Measurements from ENCODE around the gene SPINT2.
"Not testable (repeated sequence)": the region's sequence is repeated elsewhere in the genome, so short reads cannot be mapped to it uniquely, and the experiment has no call there.

SPINT2 gene

DNA sequence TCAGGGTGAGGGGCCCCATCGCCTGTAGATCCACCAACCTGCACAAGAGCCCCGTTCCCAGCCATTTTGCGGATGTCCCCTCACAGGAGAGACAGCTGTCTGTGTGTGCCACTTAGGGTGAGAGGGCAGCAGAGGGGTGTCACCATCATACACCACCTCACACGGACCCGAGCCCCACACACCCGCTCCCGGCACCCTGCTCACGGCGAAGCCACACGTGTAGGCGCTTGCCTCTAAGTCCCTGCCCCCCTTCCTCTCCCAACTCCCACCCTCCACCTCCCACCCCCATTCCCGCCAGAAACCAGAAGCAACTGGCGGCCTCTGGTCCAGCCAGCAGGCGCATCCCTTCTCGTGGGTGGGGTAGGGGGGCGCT, 36.4 kb upstream of the SPINT2 start:
- in situ Hi-C loops (cut with MboI; ENCODE audit: low pct_unique_long_range_greater_than_20kb, low sequenced_read_pairs, unreplicated experiment): no loop called here
- DNase-seq (ENCODE audit: low spot score): no peak
- TF ChIP-seq, protein P1, sequence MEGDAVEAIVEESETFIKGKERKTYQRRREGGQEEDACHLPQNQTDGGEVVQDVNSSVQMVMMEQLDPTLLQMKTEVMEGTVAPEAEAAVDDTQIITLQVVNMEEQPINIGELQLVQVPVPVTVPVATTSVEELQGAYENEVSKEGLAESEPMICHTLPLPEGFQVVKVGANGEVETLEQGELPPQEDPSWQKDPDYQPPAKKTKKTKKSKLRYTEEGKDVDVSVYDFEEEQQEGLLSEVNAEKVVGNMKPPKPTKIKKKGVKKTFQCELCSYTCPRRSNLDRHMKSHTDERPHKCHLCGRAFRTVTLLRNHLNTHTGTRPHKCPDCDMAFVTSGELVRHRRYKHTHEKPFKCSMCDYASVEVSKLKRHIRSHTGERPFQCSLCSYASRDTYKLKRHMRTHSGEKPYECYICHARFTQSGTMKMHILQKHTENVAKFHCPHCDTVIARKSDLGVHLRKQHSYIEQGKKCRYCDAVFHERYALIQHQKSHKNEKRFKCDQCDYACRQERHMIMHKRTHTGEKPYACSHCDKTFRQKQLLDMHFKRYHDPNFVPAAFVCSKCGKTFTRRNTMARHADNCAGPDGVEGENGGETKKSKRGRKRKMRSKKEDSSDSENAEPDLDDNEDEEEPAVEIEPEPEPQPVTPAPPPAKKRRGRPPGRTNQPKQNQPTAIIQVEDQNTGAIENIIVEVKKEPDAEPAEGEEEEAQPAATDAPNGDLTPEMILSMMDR (IDR thresholded peaks at IDR 0.05; ENCODE audit: extremely low read depth, insufficient read depth, missing control alignments): no peak

GRCh38 chr19:38228491-38229439, 35.6 kb upstream of the SPINT2 start:
- in situ Hi-C loops (cut with MboI; ENCODE audit: low pct_unique_long_range_greater_than_20kb, low sequenced_read_pairs, unreplicated experiment): no loop called here
- no peak for DNase-seq (ENCODE audit: low spot score)
- TF ChIP-seq, protein P1 (IDR thresholded peaks at IDR 0.05; ENCODE audit: extremely low read depth, insufficient read depth, missing control alignments): no peak

- TF ChIP-seq, protein P1 (IDR thresholded peaks at IDR 0.05; ENCODE audit: extremely low read depth, insufficient read depth, missing control alignments): no peak
- in situ Hi-C loops (cut with MboI; ENCODE audit: low pct_unique_long_range_greater_than_20kb, low sequenced_read_pairs, unreplicated experiment): loop anchor here (10.0 kb wide), 1 partner anchor 95 kb away; no protein-coding TSS in a partner anchor
- DNase-seq (ENCODE audit: low spot score): peak; percentile 94
These were observed 34.7 kb upstream of the SPINT2 start for GRCh38 chr19:38229585-38230073.

DNA sequence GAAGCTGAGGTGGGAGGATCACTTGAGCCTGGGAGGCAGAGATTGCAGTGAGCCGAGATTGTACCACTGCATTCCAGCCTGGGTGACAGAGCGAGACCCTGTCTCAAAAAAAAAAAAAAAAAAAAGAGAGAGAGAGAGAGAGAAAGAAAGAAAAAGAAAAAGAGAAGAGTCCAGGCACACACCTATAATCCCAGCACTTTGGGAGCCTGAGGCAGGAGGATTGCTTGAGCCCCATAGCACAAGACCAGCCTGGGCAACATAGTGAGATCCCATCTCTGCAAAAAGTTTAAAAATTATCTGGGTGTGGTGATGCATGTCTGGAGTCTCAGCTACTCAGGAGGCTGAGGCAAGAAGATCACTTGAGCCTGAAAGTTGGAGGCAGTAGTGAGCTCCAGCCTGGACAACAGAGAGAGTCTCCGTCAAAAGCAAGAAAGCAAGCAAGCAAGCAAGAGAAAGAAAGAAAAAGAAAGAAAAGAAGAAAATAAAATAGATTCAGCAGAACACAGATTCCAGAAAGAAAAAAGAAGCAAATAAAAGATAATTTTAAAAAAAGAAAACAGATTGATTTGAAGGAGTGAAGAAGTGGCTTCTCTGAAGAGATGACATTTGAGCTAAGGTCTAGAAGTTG, 33.8 kb upstream of the SPINT2 start:
- in situ Hi-C loops (cut with MboI; ENCODE audit: low pct_unique_long_range_greater_than_20kb, low sequenced_read_pairs, unreplicated experiment): loop anchor here (10.0 kb wide), 1 partner anchor 94 kb away; no protein-coding TSS in a partner anchor
- not testable (repeated sequence) for DNase-seq (ENCODE audit: low spot score)

DNA sequence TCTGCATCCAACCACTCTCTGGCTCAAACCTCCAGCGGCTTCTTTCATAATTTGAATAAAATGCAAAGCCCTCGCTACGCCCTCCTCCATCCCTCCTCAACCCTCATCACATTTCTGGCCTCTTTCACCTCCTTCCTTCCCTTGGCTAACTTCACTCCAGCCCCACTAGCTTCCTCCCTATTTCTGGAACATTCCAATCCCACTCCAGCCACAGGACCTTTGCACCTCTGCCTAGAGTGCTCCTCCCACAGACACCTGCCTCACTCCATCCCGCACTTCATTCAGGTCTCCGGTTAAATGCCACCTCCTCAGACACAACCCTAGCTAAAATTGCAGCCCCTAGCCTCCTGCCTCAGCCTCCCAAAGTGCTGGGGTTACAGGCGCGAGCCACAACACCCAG, 32.5 kb upstream of the SPINT2 start:
- TF ChIP-seq, protein P1 (IDR thresholded peaks at IDR 0.05; ENCODE audit: extremely low read depth, insufficient read depth, missing control alignments): no peak
- no peak for DNase-seq (ENCODE audit: low spot score)
- in situ Hi-C loops (cut with MboI; ENCODE audit: low pct_unique_long_range_greater_than_20kb, low sequenced_read_pairs, unreplicated experiment): loop anchor here (10.0 kb wide), 1 partner anchor 93 kb away; no protein-coding TSS in a partner anchor

GRCh38 chr19:38233740-38234251, 30.6 kb upstream of the SPINT2 start:
- in situ Hi-C loops (cut with MboI; ENCODE audit: low pct_unique_long_range_greater_than_20kb, low sequenced_read_pairs, unreplicated experiment): loop anchor here (10.0 kb wide), 1 partner anchor 91 kb away; no protein-coding TSS in a partner anchor
- TF ChIP-seq, protein P1 (IDR thresholded peaks at IDR 0.05; ENCODE audit: extremely low read depth, insufficient read depth, missing control alignments): peak; percentile 86
- peak; percentile 88 for DNase-seq (ENCODE audit: low spot score)

Data from GM13977 (cell line).